Glutamatergic neuron (in vitro differentiated cells): Measurements from ENCODE around the gene MCEMP1. TPM values are rescaled to one million over a fixed set of nuclear protein-coding genes. Genes with fewer than 3 reads are reported as not detected.
"Not testable (repeated sequence)": the region's sequence is repeated elsewhere in the genome, so short reads cannot be mapped to it uniquely, and the experiment has no call there.

Experiments used
- DNase-seq: peaks from one replicate; pipeline ENCODE4 v3.0.0; 2022
- H3K27ac Mint-ChIP-seq: one replicate; pipeline ENCODE4 v1.8.0; 2020; ENCODE audit warnings: mild to moderate bottlenecking, mixed read lengths, inconsistent platforms; ENCODE audit not compliant: unreplicated experiment
- H3K27me3 Mint-ChIP-seq: one replicate; pipeline ENCODE4 v1.8.0; 2020; ENCODE audit warnings: mild to moderate bottlenecking, moderate library complexity, mixed read lengths, inconsistent platforms; ENCODE audit not compliant: unreplicated experiment
- H3K36me3 Mint-ChIP-seq: one replicate; pipeline ENCODE4 v1.8.0; 2020; ENCODE audit warnings: mild to moderate bottlenecking, mixed read lengths, inconsistent platforms; ENCODE audit not compliant: unreplicated experiment
- H3K4me1 Mint-ChIP-seq: one replicate; pipeline ENCODE4 v1.8.0; 2020; ENCODE audit warnings: mild to moderate bottlenecking, low read depth, mixed read lengths, inconsistent platforms; ENCODE audit not compliant: unreplicated experiment
- H3K4me3 Mint-ChIP-seq: one replicate; pipeline ENCODE4 v1.8.0; 2020; ENCODE audit warnings: mild to moderate bottlenecking, mixed read lengths, inconsistent platforms; ENCODE audit not compliant: unreplicated experiment
- H3K9me3 Mint-ChIP-seq: one replicate; pipeline ENCODE4 v1.8.0; 2020; ENCODE audit warnings: mild to moderate bottlenecking, moderate library complexity, mixed read lengths, inconsistent platforms; ENCODE audit not compliant: unreplicated experiment
- CTCF ChIP-seq: fragments of 200-600 bp; sonication (generic); IDR thresholded peaks from one replicate; pipeline ENCODE4 v1.5.0; 2021; ENCODE audit not compliant: partially characterized antibody, unreplicated experiment
- total RNA-seq: library from RNA; stranded (reverse); fragmentation: NEBNext Ultra II Directional; extraction: Animal tissue kit (Norgen Biotek cat#: 25700); gene quantifications from one replicate; pipeline ENCODE4 v1.2.1, GENCODE V29; 2021; ENCODE audit not compliant: unreplicated experiment

The MCEMP1 gene
- total RNA-seq, 1 donor from 2014 or later, result not detected

GRCh38 chr19:7641290-7642276 lies 35.3 kb upstream of the MCEMP1 start:
- peaks cover 14% of the 10 kb centered on the region for H3K4me1 Mint-ChIP-seq
- H3K9me3 Mint-ChIP-seq, result peaks cover 12% of the 10 kb centered on the region
- no peak overlapping the region for H3K4me3 Mint-ChIP-seq
- H3K27me3 Mint-ChIP-seq, result peaks cover 16% of the 10 kb centered on the region
- DNase-seq, result no peak
- no peak overlapping the region for H3K27ac Mint-ChIP-seq
- H3K36me3 Mint-ChIP-seq, result no peaks in the 10 kb centered on the region
- TF ChIP-seq CTCF, result peak; percentile 15

- Mint-ChIP-seq H3K4me3 (no peak overlapping the region), H3K9me3 (peaks cover 12% of the 10 kb centered on the region), H3K27me3 (peaks cover 13% of the 10 kb centered on the region), H3K36me3 (no peaks in the 10 kb centered on the region), H3K4me1 (peaks cover 14% of the 10 kb centered on the region), H3K27ac (no peak overlapping the region)
- TF ChIP-seq CTCF, result no peak
- no peak for DNase-seq
Measured at GRCh38 chr19:7642295-7643030, 34.4 kb upstream of the MCEMP1 start.

- no peaks in the 10 kb centered on the region for H3K36me3 Mint-ChIP-seq
- H3K4me3 Mint-ChIP-seq, result no peak overlapping the region
- H3K9me3 Mint-ChIP-seq, result peaks cover 11% of the 10 kb centered on the region
- TF ChIP-seq CTCF, result no peak
- no peak for DNase-seq
- no peak overlapping the region for H3K27ac Mint-ChIP-seq
- peaks cover 14% of the 10 kb centered on the region for H3K4me1 Mint-ChIP-seq
- H3K27me3 Mint-ChIP-seq, result peaks cover 13% of the 10 kb centered on the region
Measured at GRCh38 chr19:7643031-7643415, 33.9 kb upstream of the MCEMP1 start.

GRCh38 chr19:7643629-7644549 lies 33.0 kb upstream of the MCEMP1 start:
- Mint-ChIP-seq H3K4me1 (peaks cover 13% of the 10 kb centered on the region), H3K27me3 (peaks cover 10% of the 10 kb centered on the region)
- H3K4me3 Mint-ChIP-seq, H3K9me3 Mint-ChIP-seq, DNase-seq, H3K36me3 Mint-ChIP-seq, H3K27ac Mint-ChIP-seq: not testable (repeated sequence)

- no peak overlapping the region for H3K27ac Mint-ChIP-seq
- H3K36me3 Mint-ChIP-seq, result no peaks in the 10 kb centered on the region
- no peak for TF ChIP-seq CTCF
- H3K27me3 Mint-ChIP-seq, result peaks cover 8% of the 10 kb centered on the region
- no peak for DNase-seq
- H3K9me3 Mint-ChIP-seq, result peaks cover 5% of the 10 kb centered on the region
- H3K4me1 Mint-ChIP-seq, result peaks cover 10% of the 10 kb centered on the region
- H3K4me3 Mint-ChIP-seq, result no peak overlapping the region
Measured at GRCh38 chr19:7644550-7644877, 32.4 kb upstream of the MCEMP1 start.
